MCF 10A (cell line): ENCODE results near the gene PIAS2. TPM values are rescaled to one million over a fixed set of nuclear protein-coding genes. Genes with fewer than 3 reads are reported as not detected.

Experiments used
- BruUV-seq: library from RNA; stranded (reverse); fragments of 400-500 nt; replicated peaks from 2 replicates; lab custom pipeline; 2021; lab: Mats Ljungman, UMichigan
- CTCF ChIA-PET: fragments of 300-600 bp; sonication (Branson Sonifier 250); formaldehyde crosslinking; extraction: SDS; loops from one replicate; lab custom pipeline; 2021; ENCODE audit warnings: antibody characterized with exemption, inconsistent platforms; lab: Yijun Ruan, JAX
- POLR2A ChIA-PET: fragments of 300-600, 350-650 bp; sonication (Branson Sonifier 250); formaldehyde crosslinking; extraction: SDS; loops from one replicate; lab custom pipeline; 2020; ENCODE audit warnings: antibody characterized with exemption, inconsistent platforms; lab: Yijun Ruan, JAX
- DNase-seq: peaks from one replicate; pipeline ENCODE4 v3.0.0-alpha.2; 2018; ENCODE audit not compliant: unreplicated experiment
- H3K27ac Mint-ChIP-seq: one replicate; pipeline ENCODE4 v1.8.0; 2022; ENCODE audit warnings: mild to moderate bottlenecking, low read depth, mixed read lengths; ENCODE audit not compliant: unreplicated experiment
- H3K27me3 Mint-ChIP-seq: one replicate; pipeline ENCODE4 v1.8.0; 2022; ENCODE audit warnings: mixed read lengths; ENCODE audit not compliant: insufficient read depth, unreplicated experiment
- H3K36me3 Mint-ChIP-seq: one replicate; pipeline ENCODE4 v1.8.0; 2022; ENCODE audit warnings: mild to moderate bottlenecking, moderate library complexity, mixed read lengths; ENCODE audit not compliant: insufficient read depth, unreplicated experiment
- H3K4me1 Mint-ChIP-seq: one replicate; pipeline ENCODE4 v1.8.0; 2022; ENCODE audit warnings: mixed read lengths; ENCODE audit not compliant: insufficient read depth, unreplicated experiment
- H3K4me3 Mint-ChIP-seq: one replicate; pipeline ENCODE4 v1.8.0; 2022; ENCODE audit warnings: mild to moderate bottlenecking, moderate library complexity, mixed read lengths; ENCODE audit not compliant: unreplicated experiment
- H3K9me3 Mint-ChIP-seq: one replicate; pipeline ENCODE4 v1.8.0; 2022; ENCODE audit warnings: mixed read lengths; ENCODE audit not compliant: unreplicated experiment
- CTCF ChIP-seq: fragments of 200-600 bp; IDR thresholded peaks from one replicate; pipeline ENCODE4 v1.8.0; 2022; ENCODE audit warnings: antibody characterized with exemption, mild to moderate bottlenecking; ENCODE audit not compliant: unreplicated experiment
- intact Hi-C: fragments of 100-400 bp; cut with micrococcal nuclease; formaldehyde crosslinking; loops from 2 replicates; pipeline ENCODE4 v1.14.1; 2022
- total RNA-seq: library from RNA; stranded (reverse); gene quantifications from 2 replicates; pipeline ENCODE4 v1.2.3, GENCODE V29; 2022

The PIAS2 gene
- total RNA-seq, 1 experiment from 2014 or later = 28.2 TPM

GRCh38 chr18:46756559-46757201 is 160.6 kb downstream of the PIAS2 start, which contains the start of gene ST8SIA5:
ST8SIA5 (minus strand) TSS chr18:46757053; CDS start chr18:46756508, 545 bp downstream.
- no peak within 1 kb of the TSS for H3K4me3 Mint-ChIP-seq
- intact Hi-C loops = no loop called here
- peaks cover 5% of the 10 kb centered on the region for H3K36me3 Mint-ChIP-seq
- ChIA-PET CTCF (no interaction called here), POLR2A (interaction anchor here (0.7 kb wide), 1 partner anchor 666 kb away, joined by 3 read pairs; no protein-coding TSS in a partner anchor)
- H3K9me3 Mint-ChIP-seq = no peaks in the 10 kb centered on the region
- no peaks in the 10 kb centered on the region for H3K4me1 Mint-ChIP-seq
- DNase-seq = no peak
- peaks cover 28% of the 10 kb centered on the region for H3K27me3 Mint-ChIP-seq
- BruUV-seq = no TSS peak
- no peak within 1 kb of the TSS for H3K27ac Mint-ChIP-seq
- no peak for TF ChIP-seq CTCF

GRCh38 chr18:46756025-46756558 is 161.2 kb downstream of the PIAS2 start:
- DNase-seq = no peak
- CTCF ChIA-PET = no interaction called here
- no peak for TF ChIP-seq CTCF
- Mint-ChIP-seq H3K9me3 (no peaks in the 10 kb centered on the region), H3K4me3 (no peak overlapping the region), H3K4me1 (no peaks in the 10 kb centered on the region), H3K36me3 (peaks cover 5% of the 10 kb centered on the region), H3K27me3 (peaks cover 31% of the 10 kb centered on the region), H3K27ac (no peak overlapping the region)
- no TSS peak for BruUV-seq
- POLR2A ChIA-PET = no interaction called here
- intact Hi-C loops = no loop called here

- Mint-ChIP-seq H3K4me1 (no peaks in the 10 kb centered on the region), H3K36me3 (peaks cover 5% of the 10 kb centered on the region), H3K9me3 (no peaks in the 10 kb centered on the region), H3K4me3 (no peak overlapping the region), H3K27ac (no peak overlapping the region), H3K27me3 (peaks cover 37% of the 10 kb centered on the region)
- no peak for TF ChIP-seq CTCF
- DNase-seq = no peak
- ChIA-PET POLR2A (no interaction called here), CTCF (no interaction called here)
- no TSS peak for BruUV-seq
- intact Hi-C loops = no loop called here
Observed at GRCh38 chr18:46755315-46756024, 161.8 kb downstream of the PIAS2 start.

- intact Hi-C loops = no loop called here
- Mint-ChIP-seq H3K27ac (no peak overlapping the region), H3K4me1 (no peaks in the 10 kb centered on the region), H3K9me3 (no peaks in the 10 kb centered on the region), H3K27me3 (peaks cover 38% of the 10 kb centered on the region), H3K36me3 (peaks cover 5% of the 10 kb centered on the region), H3K4me3 (no peak overlapping the region)
- TF ChIP-seq CTCF = no peak
- BruUV-seq = no TSS peak
- ChIA-PET POLR2A (no interaction called here), CTCF (interaction anchor here (0.5 kb wide), 1 partner anchor 10 kb away, joined by 3 read pairs; no protein-coding TSS in a partner anchor)
- DNase-seq = no peak
Observed at GRCh38 chr18:46754661-46755292, 162.5 kb downstream of the PIAS2 start.
